GM12801 (cell line): ENCODE results near the gene GFAP.

Experiments used
- CTCF ChIP-seq: IDR thresholded peaks from one replicate; pipeline ENCODE4 v1.5.1; 2011; ENCODE audit warnings: control low read depth; ENCODE audit not compliant: insufficient read length; ENCODE audit errors: extremely low read depth

The GFAP gene

GRCh38 chr17:44887016-44887415, 28.3 kb downstream of the GFAP start:
- TF ChIP-seq CTCF = no peak

- TF ChIP-seq CTCF = no peak
Observed at GRCh38 chr17:44884941-44885340, 30.4 kb downstream of the GFAP start.

GRCh38 chr17:44881145-44881544, 34.2 kb downstream of the GFAP start:
- TF ChIP-seq CTCF = no peak

GRCh38 chr17:44880062-44880461, 35.2 kb downstream of the GFAP start:
- no peak for TF ChIP-seq CTCF

GRCh38 chr17:44879376-44879775, 35.9 kb downstream of the GFAP start:
- no peak for TF ChIP-seq CTCF

- no peak for TF ChIP-seq CTCF
Observed at GRCh38 chr17:44878627-44879221, 36.6 kb downstream of the GFAP start.

GRCh38 chr17:44877121-44877520, 38.2 kb downstream of the GFAP start:
- TF ChIP-seq CTCF = no peak
